CD4-positive, alpha-beta T cell treated with Interleukin-6 at 100 ng/mL for 8 hours (primary cell): ENCODE results near the gene AKT1S1.

Experiments used
- DNase-seq: peaks from one replicate; pipeline ENCODE4 v3.0.0-alpha.2; 2020; ENCODE audit warnings: mixed read lengths, low spot score

The AKT1S1 gene

GRCh38 chr19:49907745-49908446, 30.7 kb upstream of the AKT1S1 start:
- no peak for DNase-seq

GRCh38 chr19:49906879-49907564, 29.9 kb upstream of the AKT1S1 start:
- no peak for DNase-seq

- DNase-seq = no peak
These were observed 27.0 kb upstream of the AKT1S1 start for GRCh38 chr19:49904136-49904535.

GRCh38 chr19:49896863-49897621, 19.9 kb upstream of the AKT1S1 start, which contains the start of gene IL4I1:
TSS of gene IL4I1 (minus strand) at chr19:49896887. CDS start at chr19:49896160, 727 bp downstream.
- peak; percentile 70 for DNase-seq

GRCh38 chr19:49895566-49896297, 18.6 kb upstream of the AKT1S1 start:
- DNase-seq = no peak

GRCh38 chr19:49894879-49895565, 17.9 kb upstream of the AKT1S1 start:
- no peak for DNase-seq

GRCh38 chr19:49894011-49894664, 17.0 kb upstream of the AKT1S1 start:
- DNase-seq = no peak

GRCh38 chr19:49892716-49893115, 15.6 kb upstream of the AKT1S1 start:
- DNase-seq = no peak

GRCh38 chr19:49891393-49891792, 14.2 kb upstream of the AKT1S1 start:
- DNase-seq = no peak

- DNase-seq = peak; percentile 69
These were observed 13.5 kb upstream of the AKT1S1 start for GRCh38 chr19:49890349-49891311.

GRCh38 chr19:49889687-49890348, 12.7 kb upstream of the AKT1S1 start:
- DNase-seq = peak; percentile 71

- DNase-seq = no peak
These were observed 12.0 kb upstream of the AKT1S1 start for GRCh38 chr19:49889038-49889686.

- no peak for DNase-seq
These were observed 11.3 kb upstream of the AKT1S1 start for GRCh38 chr19:49888510-49888824.

- no peak for DNase-seq
These were observed 10.7 kb upstream of the AKT1S1 start for GRCh38 chr19:49887665-49888509.

GRCh38 chr19:49887037-49887664, 10.0 kb upstream of the AKT1S1 start:
- no peak for DNase-seq

- DNase-seq = no peak
These were observed 7.6 kb upstream of the AKT1S1 start for GRCh38 chr19:49884760-49885159.

GRCh38 chr19:49884109-49884508, 7.0 kb upstream of the AKT1S1 start:
- DNase-seq = no peak
